Chondrocyte (in vitro differentiated cells): Measurements from ENCODE around the gene USP47. TPM values are rescaled to one million over a fixed set of nuclear protein-coding genes. Genes with fewer than 3 reads are reported as not detected.

Source experiments
- DNase-seq: peaks from one replicate; pipeline ENCODE4 v3.0.0; 2021; ENCODE audit warnings: mixed read lengths, low spot score
- H3K27ac Mint-ChIP-seq: one replicate; pipeline ENCODE4 v1.8.0; 2021; ENCODE audit warnings: mild to moderate bottlenecking, moderate library complexity, mixed read lengths; ENCODE audit not compliant: unreplicated experiment
- H3K27me3 Mint-ChIP-seq: 2 replicates; pipeline ENCODE4 v1.8.0; 2021; ENCODE audit warnings: low read depth, mixed read lengths
- H3K36me3 Mint-ChIP-seq: 2 replicates; pipeline ENCODE4 v1.8.0; 2021; ENCODE audit warnings: low read depth, mixed read lengths
- H3K4me1 Mint-ChIP-seq: 2 replicates; pipeline ENCODE4 v1.8.0; 2021; ENCODE audit warnings: low read depth, mild to moderate bottlenecking, mixed read lengths
- H3K4me3 Mint-ChIP-seq: one replicate; pipeline ENCODE4 v1.8.0; 2021; ENCODE audit warnings: mild to moderate bottlenecking, moderate library complexity, mixed read lengths; ENCODE audit not compliant: unreplicated experiment
- H3K9me3 Mint-ChIP-seq: 2 replicates; pipeline ENCODE4 v1.8.0; 2021; ENCODE audit warnings: low read depth, mixed read lengths
- CTCF ChIP-seq: fragments of 200-600 bp; sonication (generic); IDR thresholded peaks from 2 replicates; pipeline ENCODE4 v1.5.0; 2021; ENCODE audit warnings: antibody characterized with exemption, mild to moderate bottlenecking, moderate library complexity
- total RNA-seq: library from RNA; stranded (reverse); gene quantifications from 3 replicates; pipeline ENCODE4 v1.2.1, GENCODE V29; 2021

Gene USP47
- total RNA-seq, 1 donor from 2014 or later, result 44.4 TPM

GRCh38 chr11:11860103-11860979 is 18.6 kb downstream of the USP47 start:
- H3K4me3 Mint-ChIP-seq, result no peak overlapping the region
- H3K9me3 Mint-ChIP-seq, result no peaks in the 10 kb centered on the region
- H3K27ac Mint-ChIP-seq, result no peak overlapping the region

DNA sequence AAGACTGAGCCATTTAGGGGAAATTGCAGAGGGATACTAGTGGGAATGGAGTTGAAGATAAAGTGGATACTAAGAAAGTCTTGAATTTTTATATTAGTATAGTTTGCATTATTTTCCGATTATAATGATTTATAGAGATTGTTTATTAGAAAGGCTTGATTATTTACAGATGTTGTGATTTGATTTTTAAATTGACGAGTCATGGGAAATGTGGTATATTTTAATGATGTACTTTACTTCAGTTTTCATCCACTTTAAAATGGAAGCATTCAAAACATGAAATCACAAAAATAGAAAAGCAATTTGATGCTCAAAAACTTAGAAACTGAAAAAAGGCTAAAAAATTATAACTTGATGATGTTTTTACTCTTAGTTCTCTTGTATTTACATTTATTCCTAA is 21.2 kb downstream of the USP47 start:
- no peak for DNase-seq
- no peaks in the 10 kb centered on the region for H3K27me3 Mint-ChIP-seq
- no peak overlapping the region for H3K4me3 Mint-ChIP-seq
- H3K27ac Mint-ChIP-seq, result no peak overlapping the region
- peaks cover 15% of the 10 kb centered on the region for H3K9me3 Mint-ChIP-seq
- peaks cover 27% of the 10 kb centered on the region for H3K4me1 Mint-ChIP-seq
- no peak for TF ChIP-seq CTCF
- H3K36me3 Mint-ChIP-seq, result no peaks in the 10 kb centered on the region

More at GRCh38 chr11:11860103-11860979, 18.6 kb downstream of the USP47 start:
- Mint-ChIP-seq H3K36me3 (no peaks in the 10 kb centered on the region), H3K27me3 (no peaks in the 10 kb centered on the region), H3K4me1 (peaks cover 27% of the 10 kb centered on the region)
- no peak for TF ChIP-seq CTCF
- no peak for DNase-seq

- H3K4me3 Mint-ChIP-seq, result no peak overlapping the region
- H3K4me1 Mint-ChIP-seq, result peaks cover 24% of the 10 kb centered on the region
- peaks cover 17% of the 10 kb centered on the region for H3K9me3 Mint-ChIP-seq
- no peaks in the 10 kb centered on the region for H3K36me3 Mint-ChIP-seq
- no peak for DNase-seq
- H3K27ac Mint-ChIP-seq, result no peak overlapping the region
- no peak for TF ChIP-seq CTCF
- no peaks in the 10 kb centered on the region for H3K27me3 Mint-ChIP-seq
Measured at GRCh38 chr11:11864332-11864731, 22.6 kb downstream of the USP47 start.

DNA sequence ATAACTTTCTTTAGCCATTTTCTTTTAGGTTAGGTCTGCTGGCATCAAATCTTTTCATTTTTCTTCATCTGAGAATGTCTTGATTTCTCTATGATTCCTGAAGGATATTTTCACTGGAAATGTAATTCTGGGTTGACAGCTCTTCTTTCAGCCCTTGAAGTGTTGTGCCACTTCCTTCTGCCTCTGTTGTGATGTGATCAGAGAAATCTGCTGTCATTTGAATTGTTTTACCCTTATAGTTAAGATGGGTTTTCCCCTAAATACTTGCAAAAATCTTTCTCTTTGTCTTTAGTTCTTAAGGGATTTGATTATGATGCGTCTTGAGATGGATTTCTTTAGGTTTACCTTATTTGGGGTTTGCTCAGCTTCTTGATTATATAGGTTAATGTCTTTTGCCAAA is 23.0 kb downstream of the USP47 start:
- Mint-ChIP-seq H3K27ac (no peak overlapping the region), H3K36me3 (no peaks in the 10 kb centered on the region), H3K9me3 (peaks cover 17% of the 10 kb centered on the region), H3K4me1 (peaks cover 26% of the 10 kb centered on the region), H3K27me3 (no peaks in the 10 kb centered on the region), H3K4me3 (no peak overlapping the region)
- DNase-seq, result no peak
- no peak for TF ChIP-seq CTCF

DNA sequence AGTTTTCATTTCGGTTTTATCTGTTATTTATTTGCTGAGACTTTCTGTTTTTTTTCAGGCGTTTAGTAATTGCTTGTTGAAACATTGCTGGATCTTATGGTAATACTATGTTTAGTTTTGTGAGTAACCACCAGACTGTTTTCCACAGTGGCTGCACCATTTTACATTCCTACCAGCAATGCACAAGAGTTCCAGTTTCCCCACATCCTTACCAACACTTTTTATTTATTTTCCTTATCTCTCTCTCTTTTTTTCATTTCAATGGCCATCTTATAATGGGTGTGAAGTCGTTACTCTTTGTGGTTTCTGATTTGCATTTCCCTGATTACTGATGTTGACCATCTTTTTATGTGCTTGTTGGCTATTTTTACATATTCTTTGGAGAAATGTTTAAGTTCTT is 23.7 kb downstream of the USP47 start:
- Mint-ChIP-seq H3K36me3 (no peaks in the 10 kb centered on the region), H3K4me3 (no peak overlapping the region), H3K9me3 (peaks cover 17% of the 10 kb centered on the region), H3K27me3 (no peaks in the 10 kb centered on the region), H3K27ac (peak overlapping the region; percentile 32), H3K4me1 (peaks cover 30% of the 10 kb centered on the region)
- no peak for DNase-seq
- no peak for TF ChIP-seq CTCF
